Adipose tissue (tissue), 3 donors: ENCODE data around the gene MYO15A. TPM values are rescaled to one million over a fixed set of nuclear protein-coding genes. Genes with fewer than 3 reads are reported as not detected.

Experiments used
- H3K27ac ChIP-seq: one replicate; pipeline ENCODE4 v1.5.1; 2013; ENCODE audit warnings: low read depth, low read length
- WGBS, 3 donors: extraction: QIAGEN DNeasy Blood & Tissue Kit; methylation state at CpG; one replicate each; pipeline ENCODE4 v1.1.7; 2013; 5-methylcytosine and 5-hydroxymethylcytosine counted together
- polyA plus RNA-seq, 3 donors: library from polyadenylated mRNA; stranded (reverse); fragments of 200-250 nt; gene quantifications; one replicate each; pipeline ENCODE4 v1.2.3, GENCODE V29; 2013
- donor health status: healthy with polysubstance abuse.
- donor health status: Bipolar disorder and iron deficiency.
- donor health status: healthy.

Gene MYO15A
- polyA plus RNA-seq, 3 donors = 0.45 to 0.86 (median 0.68) TPM

DNA sequence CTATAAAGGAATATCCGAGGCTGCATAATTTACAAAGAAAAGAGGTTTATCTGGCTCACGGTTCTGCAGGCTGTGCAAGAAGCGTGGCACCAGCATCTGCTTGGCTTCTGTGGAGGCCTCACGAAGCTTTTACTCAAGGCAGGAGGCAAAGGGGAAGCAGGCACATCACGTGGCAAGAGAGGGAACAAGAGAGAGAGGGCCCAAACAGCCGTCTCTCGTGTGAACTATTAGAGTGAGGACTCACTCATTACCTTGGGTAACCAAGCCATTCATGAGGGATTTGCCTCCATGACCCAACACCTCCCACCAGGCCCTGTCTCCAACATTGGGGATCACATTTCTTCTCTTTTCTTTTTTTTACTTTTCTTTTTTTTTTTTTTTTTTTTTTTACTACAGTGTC lies 67.6 kb downstream of the MYO15A start:
- no peak overlapping the region for H3K27ac ChIP-seq
- WGBS, 3 donors = 54 to 86% (median 63%) methylated on average over 7 of the region's 7 CpGs

DNA sequence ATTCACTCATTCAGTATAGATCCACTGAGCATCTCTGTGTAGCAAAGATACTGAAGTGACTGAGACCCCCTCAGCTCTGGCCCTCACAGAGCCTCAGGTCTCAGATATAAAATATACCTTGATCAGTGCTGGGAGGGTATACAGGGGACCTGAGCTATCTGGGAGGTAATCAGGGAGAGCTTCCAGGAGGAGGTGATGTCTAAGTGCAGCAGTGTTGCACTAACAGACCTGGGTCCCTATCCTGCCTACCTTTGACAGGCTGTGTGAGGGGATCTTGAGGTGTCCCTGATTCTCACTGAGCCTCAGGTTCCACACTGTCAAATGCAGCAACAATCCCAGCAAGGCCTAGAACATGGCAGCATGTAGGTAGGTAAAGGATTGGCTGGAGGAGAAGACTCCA lies 68.6 kb downstream of the MYO15A start:
- no peak overlapping the region for H3K27ac ChIP-seq

DNA sequence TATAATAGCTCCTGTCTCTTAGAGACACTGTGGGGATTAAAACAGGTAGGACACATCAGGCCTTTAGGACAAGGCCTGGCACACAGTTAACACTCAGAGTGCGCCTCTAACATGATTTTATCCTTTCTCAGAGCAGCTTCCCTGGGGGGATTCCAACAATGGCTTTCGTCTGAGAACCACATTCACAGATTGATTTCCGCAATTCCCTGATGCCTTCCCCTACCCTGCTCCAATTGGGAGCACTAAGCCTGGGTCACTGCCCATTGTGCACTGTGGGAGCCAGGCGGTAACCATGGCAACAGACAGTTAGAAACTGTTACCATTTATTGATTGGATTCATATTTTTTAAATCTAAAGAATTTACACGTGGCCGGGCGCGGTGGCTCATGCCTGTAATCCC lies 69.2 kb downstream of the MYO15A start:
- no peak overlapping the region for H3K27ac ChIP-seq
- 74 to 91% (median 90%) methylated on average over 8 of the region's 8 CpGs for WGBS, 3 donors

DNA sequence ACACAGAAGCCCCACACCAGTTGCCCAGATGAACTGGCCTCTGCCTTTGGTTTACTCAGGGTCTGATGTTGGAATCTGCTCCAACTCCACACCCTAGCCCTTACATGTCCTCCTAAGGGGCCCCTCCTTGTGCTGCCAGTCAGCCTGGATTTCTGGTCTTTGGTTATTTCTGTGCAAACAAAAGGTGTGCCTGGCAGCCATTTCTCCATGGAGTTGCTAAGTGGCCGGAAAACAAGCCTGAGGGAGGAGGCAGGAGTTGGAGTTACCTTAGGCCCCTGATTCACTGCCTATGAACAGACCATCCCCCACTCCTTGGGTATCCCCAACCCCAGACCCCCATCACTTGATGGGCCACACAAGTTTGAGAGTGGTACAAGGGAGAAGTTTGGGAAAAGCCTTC lies 70.6 kb downstream of the MYO15A start:
- WGBS, 3 donors = 97 to 100% (median 100%) methylated on average over 1 of the region's 1 CpG

DNA sequence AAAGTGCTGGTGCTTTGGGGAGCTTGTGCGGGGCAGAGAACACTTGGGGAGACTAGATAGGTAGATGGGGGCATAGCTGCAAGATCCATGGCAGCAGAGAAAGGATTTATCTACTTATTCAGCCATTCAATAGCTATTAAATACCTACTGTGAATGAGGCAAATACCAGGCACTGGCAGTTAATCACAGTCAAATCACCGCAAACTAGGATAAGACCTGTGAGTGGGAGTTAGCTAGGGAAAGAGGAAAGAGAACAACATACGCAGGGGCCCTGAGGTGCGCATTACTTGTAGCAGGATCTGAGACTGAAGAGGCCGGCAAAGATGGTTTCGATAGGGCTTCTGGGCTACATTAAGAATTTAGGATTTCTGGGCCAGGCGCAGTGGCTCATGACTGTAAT lies 71.2 kb downstream of the MYO15A start:
- H3K27ac ChIP-seq = no peak overlapping the region
- WGBS, 3 donors = 89 to 94% (median 90%) methylated on average over 7 of the region's 7 CpGs

More for the DNA sequence above, 70.6 kb downstream of the MYO15A start:
- H3K27ac ChIP-seq = no peak overlapping the region

DNA sequence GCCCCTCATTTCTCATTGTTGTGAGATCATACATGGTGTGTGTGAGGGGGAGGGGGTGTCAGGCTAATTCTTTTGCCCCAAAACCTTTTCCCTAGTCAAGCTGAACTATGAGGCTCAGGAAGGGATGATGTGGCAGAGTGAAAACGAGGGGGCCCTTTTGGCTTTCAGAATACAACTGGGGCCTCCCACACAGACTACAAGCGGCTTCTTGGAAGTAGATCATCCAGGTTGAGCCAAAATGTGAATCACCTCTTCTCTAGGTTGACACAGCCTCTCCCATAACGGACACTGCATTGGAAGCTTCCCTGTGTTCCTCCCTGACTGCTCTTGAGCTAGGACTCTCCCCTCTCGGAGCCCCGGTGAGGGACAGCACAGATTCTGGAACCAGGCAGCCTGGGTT lies 72.8 kb downstream of the MYO15A start:
- 62 to 85% (median 69%) methylated on average over 5 of the region's 5 CpGs for WGBS, 3 donors
- no peak overlapping the region for H3K27ac ChIP-seq

DNA sequence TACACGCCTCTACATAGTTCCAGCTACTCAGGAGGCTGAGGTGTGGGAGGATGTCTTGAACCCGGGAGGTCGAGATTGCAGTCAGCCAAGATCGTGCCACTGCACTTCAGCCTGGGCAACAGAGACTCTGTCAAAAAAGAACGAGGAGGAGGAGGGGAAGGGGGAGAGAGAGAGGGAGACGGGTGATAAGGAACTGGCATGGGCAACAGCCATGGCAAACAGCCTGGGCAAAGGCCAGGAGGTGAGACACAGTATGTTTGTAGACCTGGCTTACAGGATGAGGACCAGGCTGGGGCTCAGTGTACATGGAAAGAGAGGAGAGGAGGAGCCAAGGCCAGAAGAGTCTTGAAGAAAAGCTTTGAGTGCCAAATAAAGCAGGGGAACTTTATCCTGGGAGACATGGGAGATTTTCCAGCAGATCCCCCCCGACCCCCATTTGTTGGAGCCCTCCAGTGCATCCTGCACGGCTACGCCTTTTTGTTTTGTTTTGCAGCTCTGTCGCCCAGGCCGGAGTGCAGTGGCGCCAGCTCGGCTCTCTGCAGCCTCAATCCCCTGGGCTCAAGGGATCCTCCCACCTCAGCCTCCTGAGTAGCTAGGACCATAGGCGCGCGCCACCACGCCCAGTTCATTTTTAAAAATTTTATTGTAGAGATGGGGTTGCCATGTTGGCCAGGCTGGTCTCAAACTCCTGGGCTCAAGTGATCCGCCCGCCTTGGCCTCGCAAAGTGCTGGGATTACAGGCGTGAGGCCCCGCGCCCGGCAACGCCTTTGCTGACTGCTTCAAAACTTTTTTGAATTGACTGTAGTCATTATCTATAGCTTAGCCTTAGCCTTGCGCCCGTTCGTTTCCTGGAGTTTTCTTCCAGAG lies 73.8 kb downstream of the MYO15A start:
- WGBS, 3 donors = 16 to 26% (median 20%) methylated on average over 28 of the region's 28 CpGs
- no peak overlapping the region for H3K27ac ChIP-seq

DNA sequence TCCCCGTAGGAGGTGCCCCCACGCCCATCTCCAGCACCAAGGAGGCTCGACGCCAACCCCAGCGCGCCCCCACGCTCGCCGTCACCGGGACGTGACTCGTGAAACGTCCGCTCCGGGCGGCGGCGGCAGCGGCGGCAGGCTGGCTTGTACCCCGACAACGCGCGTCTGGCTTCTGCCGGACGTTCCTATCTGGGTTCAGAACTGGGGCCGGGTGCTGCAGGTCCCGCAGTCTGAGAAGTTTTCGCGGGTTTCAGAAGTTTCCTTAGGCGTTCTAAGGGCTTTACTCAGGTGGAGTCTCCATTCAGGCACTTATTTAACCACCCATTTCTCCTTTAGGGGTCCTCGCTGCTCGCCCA lies 74.4 kb downstream of the MYO15A start:
- 0 to 1% (median 1%) methylated on average over 33 of the region's 33 CpGs for WGBS, 3 donors
- H3K27ac ChIP-seq = no peak overlapping the region

DNA sequence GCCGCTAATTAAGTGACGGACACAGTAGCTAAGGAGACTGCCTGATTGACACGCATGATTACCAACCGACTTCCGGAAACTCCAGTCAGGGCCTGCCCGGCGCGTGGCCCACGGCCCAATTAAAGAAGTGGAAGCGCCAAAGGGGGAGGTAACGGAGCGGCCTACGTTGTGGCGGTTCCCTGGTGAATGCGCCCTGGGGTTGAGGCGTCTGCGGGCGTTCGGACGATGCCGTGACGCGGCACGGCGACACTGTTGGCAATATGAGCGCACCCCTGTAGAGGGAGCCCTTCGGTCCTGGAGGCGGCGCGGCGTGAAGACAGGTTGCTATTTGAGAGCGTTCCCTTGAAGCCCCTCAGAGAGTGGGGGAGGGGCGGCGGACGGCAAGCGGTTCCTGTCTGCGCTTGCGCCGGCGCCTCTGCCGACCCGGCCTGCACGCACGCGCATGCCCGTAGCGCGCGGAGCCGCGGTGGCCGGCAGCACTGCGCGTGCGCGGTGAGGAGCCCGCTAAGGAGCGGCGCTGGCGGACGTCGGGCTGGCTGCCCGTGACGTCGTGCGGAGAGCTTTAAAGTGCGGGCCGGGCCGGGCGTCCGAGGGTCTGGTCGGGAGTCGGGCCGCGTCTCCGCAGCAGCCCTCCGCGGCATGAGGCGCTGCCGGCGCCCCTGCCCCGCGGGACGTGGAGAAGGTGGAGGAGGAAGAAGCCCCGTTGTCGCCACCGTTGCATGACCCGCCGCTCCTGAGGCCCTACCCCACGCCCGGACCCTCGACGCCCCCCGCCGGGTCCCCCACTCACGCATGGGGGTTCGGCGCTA lies 75.0 kb downstream of the MYO15A start, which contains the start of gene ALKBH5:
Gene ALKBH5, plus strand, starts transcription at position 495 of the 809 bp plus-strand sequence. CDS start 416 bp downstream, outside the sequence.
- 0 to 1% (median 0%) methylated on average over 78 to 98 of the region's 98 CpGs for WGBS, 3 donors
- H3K27ac ChIP-seq = peak within 1 kb of the TSS; percentile 86

DNA sequence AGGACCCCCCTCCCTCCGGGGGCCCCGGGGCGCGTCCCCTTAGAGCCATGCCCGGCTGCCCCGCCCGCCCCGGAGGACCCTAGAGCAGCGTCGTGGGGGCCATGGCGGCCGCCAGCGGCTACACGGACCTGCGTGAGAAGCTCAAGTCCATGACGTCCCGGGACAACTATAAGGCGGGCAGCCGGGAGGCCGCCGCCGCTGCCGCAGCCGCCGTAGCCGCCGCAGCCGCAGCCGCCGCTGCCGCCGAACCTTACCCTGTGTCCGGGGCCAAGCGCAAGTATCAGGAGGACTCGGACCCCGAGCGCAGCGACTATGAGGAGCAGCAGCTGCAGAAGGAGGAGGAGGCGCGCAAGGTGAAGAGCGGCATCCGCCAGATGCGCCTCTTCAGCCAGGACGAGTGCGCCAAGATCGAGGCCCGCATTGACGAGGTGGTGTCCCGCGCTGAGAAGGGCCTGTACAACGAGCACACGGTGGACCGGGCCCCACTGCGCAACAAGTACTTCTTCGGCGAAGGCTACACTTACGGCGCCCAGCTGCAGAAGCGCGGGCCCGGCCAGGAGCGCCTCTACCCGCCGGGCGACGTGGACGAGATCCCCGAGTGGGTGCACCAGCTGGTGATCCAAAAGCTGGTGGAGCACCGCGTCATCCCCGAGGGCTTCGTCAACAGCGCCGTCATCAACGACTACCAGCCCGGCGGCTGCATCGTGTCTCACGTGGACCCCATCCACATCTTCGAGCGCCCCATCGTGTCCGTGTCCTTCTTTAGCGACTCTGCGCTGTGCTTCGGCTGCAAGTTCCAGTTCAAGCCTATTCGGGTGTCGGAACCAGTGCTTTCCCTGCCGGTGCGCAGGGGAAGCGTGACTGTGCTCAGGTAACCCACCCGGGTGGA lies 75.8 kb downstream of the MYO15A start:
- H3K27ac ChIP-seq = peak overlapping the region; percentile 86
- WGBS, 3 donors = 0 to 1% (median 1%) methylated on average over 79 to 92 of the region's 92 CpGs

DNA sequence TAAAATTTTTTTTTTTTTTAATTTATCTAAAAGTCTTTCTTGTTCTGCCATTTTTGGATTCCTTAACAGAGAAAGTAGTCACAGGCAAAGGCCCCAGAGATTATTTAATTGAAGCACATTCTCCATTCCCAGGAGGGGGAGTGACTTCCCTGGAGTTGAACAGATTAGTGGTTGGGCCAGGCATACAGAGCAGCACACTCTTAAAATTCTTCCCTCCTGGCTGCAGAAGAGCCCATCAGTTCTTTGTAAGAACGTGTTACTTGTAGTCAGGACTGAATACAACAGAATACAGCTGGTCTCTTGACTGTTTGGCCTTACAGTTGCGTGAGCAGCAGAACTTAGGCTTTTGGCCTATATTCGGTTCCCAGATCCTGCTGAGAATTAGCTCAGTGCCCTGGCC lies 76.8 kb downstream of the MYO15A start:
- no peak overlapping the region for H3K27ac ChIP-seq
- WGBS, 3 donors = 8 to 30% (median 15%) methylated on average over 3 of the region's 3 CpGs

DNA sequence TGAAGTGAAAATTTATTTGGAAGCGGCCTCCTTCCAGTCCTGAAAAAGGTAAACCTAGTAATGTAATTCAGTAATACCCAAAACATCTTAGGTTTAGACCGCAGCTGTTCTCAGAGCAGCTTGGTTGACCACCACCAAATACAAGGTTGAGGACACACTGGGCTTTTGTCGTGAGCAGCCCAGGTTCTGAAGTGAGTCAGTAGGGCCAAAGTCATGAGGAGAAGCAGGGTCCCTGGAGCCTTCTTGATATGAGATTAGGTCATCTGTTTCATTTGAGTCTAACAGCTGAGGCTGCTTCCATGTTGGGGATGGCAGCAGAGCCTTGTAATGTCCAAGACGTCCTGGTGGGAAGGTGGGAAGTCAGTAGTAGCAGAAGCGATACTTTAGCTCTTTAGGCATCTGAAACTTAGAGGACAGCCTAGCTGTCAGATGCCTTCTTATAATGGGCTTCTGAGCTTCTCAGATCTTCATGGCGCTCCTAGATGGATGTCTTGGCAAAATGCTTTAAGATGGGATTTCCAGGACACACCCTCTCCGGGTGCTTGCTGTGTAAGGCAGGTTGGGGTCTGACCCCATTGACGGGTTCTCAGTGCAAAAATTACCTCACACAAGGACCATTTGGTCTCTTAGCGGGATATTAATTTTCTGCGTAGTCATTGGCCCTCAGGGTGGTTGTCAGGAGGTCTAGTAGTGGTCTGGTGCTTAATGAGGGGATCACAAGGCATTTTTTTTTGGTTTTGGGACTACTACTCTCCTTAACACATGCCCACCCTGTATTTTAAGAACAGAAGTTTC lies 77.5 kb downstream of the MYO15A start:
- no peak overlapping the region for H3K27ac ChIP-seq
- 45 to 58% (median 50%) methylated on average over 10 of the region's 10 CpGs for WGBS, 3 donors

DNA sequence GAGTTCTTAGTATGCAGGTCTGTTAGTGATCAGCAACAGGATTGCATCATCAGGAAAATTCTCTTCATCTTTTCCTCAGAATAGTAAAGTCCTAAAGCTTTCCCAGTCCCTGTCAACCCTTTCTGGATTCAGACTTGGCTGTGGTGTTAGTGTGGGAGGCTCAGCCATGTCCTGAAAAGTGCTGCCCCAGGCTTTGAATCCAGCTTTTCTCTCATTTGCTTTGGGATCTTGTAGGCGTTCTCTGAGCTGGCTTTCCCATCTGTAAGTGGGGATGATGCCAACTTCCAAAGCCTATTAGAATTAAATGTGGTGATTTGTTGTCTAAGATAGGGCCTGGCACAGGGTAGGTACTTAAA lies 78.0 kb downstream of the MYO15A start:
- H3K27ac ChIP-seq = no peak overlapping the region
- WGBS, 3 donors = 0 to 52% (median 48%) methylated on average over 1 of the region's 1 CpG

DNA sequence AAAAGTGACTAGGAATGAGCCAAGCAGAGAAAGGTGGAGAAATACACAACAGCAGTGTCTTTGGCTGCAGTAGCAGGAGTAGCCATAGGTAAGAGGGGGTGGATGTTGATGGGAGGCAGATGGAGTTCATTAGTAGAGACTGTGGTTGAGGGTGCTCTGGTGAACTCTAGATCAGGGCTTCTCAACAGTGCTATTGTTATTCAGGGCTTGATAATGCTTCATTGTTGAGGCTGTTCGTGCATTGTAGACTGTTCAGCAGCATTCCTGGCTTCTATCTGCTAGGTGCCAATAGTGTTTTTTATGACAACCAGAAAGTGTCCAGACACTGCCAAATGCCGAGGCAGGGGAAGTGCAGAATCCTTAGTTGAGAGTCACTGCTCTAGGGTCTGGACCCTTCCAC lies 78.7 kb downstream of the MYO15A start:
- H3K27ac ChIP-seq = no peak overlapping the region
- WGBS, 3 donors = 0 to 33% (median 11%) methylated on average over 2 of the region's 2 CpGs

DNA sequence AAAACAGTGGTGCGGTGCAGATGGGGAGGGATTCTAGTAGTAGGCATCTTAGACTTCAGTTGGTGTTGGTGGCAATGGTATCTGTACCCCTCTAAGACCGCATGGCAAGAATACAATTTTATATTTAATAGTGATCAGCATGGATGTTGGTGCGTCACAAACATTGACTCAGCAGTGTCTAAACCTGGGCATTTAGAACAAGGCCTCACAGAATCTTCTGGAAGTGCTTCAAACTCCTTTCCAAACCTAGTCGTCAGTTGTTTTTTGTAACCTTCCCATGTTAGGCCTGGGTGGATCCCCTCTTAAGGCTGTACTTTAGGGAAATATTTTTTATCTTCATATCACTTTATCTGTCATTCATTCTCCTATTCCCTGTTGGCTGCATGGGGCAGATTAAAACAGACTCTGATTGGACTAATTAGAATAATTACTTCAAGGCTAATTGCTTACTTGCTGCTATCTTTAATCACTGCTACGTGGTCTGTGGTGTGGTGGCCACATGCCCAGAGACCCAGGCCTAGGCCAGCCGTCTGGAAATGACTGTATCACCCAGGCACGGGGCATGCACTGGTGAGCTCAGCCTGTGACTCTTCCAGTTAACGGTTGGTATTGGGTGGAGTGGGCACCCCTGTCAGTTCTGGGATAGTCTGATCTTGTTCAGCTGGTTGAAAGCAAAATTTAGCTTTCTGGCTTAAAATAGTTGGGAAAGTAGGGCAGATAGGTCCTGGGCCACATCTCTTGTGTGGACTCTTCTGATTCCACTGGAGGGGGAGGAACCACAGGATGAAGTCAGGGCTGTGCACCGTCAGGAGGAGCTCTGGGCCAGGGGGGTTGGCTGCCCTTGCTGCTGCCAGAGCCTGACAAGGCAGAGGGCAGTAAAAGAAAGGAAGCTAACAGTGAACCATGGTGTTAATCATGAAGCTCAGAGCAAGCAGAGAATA lies 79.5 kb downstream of the MYO15A start:
- 23 to 44% (median 38%) methylated on average over 9 of the region's 9 CpGs for WGBS, 3 donors
- H3K27ac ChIP-seq = no peak overlapping the region

DNA sequence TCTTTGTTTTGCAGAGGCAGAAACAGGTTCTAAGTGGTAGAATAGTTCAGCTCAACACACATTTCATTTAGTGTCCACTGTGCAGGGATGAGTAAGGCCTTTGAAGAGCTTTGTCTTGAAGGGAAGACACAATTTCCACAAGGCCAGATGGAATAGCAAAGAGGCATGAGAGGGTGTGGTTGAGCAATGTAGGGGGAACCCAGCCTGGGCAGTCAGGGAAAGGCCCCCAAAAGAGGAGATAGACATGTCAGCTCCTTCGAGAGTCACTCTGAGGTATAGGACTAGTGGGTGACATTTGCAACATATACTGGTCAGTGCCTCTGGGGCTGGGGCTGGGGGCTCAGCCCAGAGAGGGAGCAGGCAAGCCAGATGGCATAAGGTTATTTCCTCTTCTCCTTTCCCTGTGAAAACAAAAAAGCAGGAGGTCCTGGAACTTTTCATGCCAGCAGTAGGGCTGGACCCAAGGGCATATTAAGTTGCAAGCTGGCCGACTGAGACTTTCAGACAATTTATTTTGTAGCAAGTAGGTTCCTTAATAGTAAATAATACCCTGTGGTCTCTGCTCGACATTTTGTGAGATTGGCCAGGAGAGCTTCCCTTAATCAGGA lies 82.2 kb downstream of the MYO15A start:
- no peak overlapping the region for H3K27ac ChIP-seq
- WGBS, 3 donors = 34 to 41% (median 35%) methylated on average over 3 of the region's 3 CpGs
